Transverse colon (tissue), 4 donors: ENCODE results near the gene NFKB2. TPM values are rescaled to one million over a fixed set of nuclear protein-coding genes. Genes with fewer than 3 reads are reported as not detected.

Experiments
- DNase-seq: peaks from one replicate; pipeline ENCODE4 v3.0.0-alpha.2; 2019
- H3K27ac ChIP-seq, 4 donors: fragments of 200-600 bp; sonication (generic); 2 replicates each; pipeline ENCODE4 v1.5.1; 2016 to 2018; ENCODE audit warnings: inconsistent platforms in 4 of 4
- H3K27me3 ChIP-seq: fragments of 200-600 bp; sonication (generic); 2 replicates; pipeline ENCODE4 v1.5.1; 2017; ENCODE audit warnings: inconsistent platforms
- H3K36me3 ChIP-seq, 4 donors: fragments of 200-600 bp; sonication (generic); 2 replicates each; pipeline ENCODE4 v1.5.1; 2017 to 2019; ENCODE audit warnings: inconsistent platforms in 4 of 4
- H3K4me1 ChIP-seq, 4 donors: fragments of 200-600 bp; sonication (generic); 2 replicates each; pipeline ENCODE4 v1.5.1; 2017 to 2020; ENCODE audit warnings: inconsistent platforms in 4 of 4
- H3K4me3 ChIP-seq, 4 donors: fragments of 200-600 bp; sonication (generic); 1 replicate in 1 of 4; 2 replicates in 3 of 4; pipeline versions ENCODE4 v1.5.1 to v1.6.1; 2017 to 2019; ENCODE audit warnings: inconsistent platforms in 4 of 4
- H3K9me3 ChIP-seq, 2 donors: fragments of 200-600 bp; sonication (generic); 2 replicates each; pipeline ENCODE4 v1.5.1; 2017 to 2019; ENCODE audit warnings: inconsistent platforms in 2 of 2
- EP300 ChIP-seq: sonication (generic); formaldehyde crosslinking; IDR thresholded peaks from one replicate; pipeline ENCODE4 v1.6.1; 2017; ENCODE audit warnings: antibody characterized with exemption, low read depth
- POLR2A ChIP-seq: fragments of 450-650 bp; IDR thresholded peaks from one replicate; pipeline ENCODE4 v1.6.1; 2016; ENCODE audit warnings: antibody characterized with exemption, mild to moderate bottlenecking, moderate library complexity
- POLR2AphosphoS5 ChIP-seq, 3 donors: sonication (generic); formaldehyde crosslinking; IDR thresholded peaks; one replicate each; pipeline ENCODE4 v1.6.1; 2016; ENCODE audit warnings: antibody characterized with exemption in 3 of 3
- WGBS, 2 donors: methylation state at CpG; one replicate each; pipeline ENCODE4 v1.1.5; 2018; ENCODE audit warnings: low coverage in 1 of 2; 5-methylcytosine and 5-hydroxymethylcytosine counted together
- in situ Hi-C, 4 donors: fragments of 200-750 bp; cut with MboI; loops; one replicate each; pipeline versions ENCODE4 v1.15.0 to v1.15.1; 2017; ENCODE audit warnings: low sequenced_read_pairs in 3 of 4, low pct_ligation_motif_present in 1 of 4, low pct_unique_long_range_greater_than_20kb in 1 of 4
- intact Hi-C: fragments of 100-400 bp; cut with DNase I; formaldehyde crosslinking; loops from one replicate; pipeline ENCODE4 v1.15.1; 2023; ENCODE audit warnings: low total_unique reads
- total RNA-seq, 4 donors: library from RNA; depleted of rRNA; stranded (reverse); fragments of >200 nt; gene quantifications; one replicate each; pipeline ENCODE4 v1.1.0, GENCODE V29; 2016
- TF ChIP-seq, protein P1 (sequence below), 5 experiments: fragments of 200-600 bp in 3 of 5; fragments of 450-650 bp in 2 of 5; sonication (generic) in 3 of 5; IDR thresholded peaks; 1 replicate in 2 of 5; 2 replicates in 3 of 5; pipeline ENCODE4 v1.5.1; 2016 to 2017; ENCODE audit warnings: antibody characterized with exemption in 5 of 5, inconsistent platforms in 3 of 5, mild to moderate bottlenecking in 2 of 5, moderate library complexity in 1 of 5

Gene NFKB2
- 10 to 100 TPM in 3 of 4 donors, 1 to 10 TPM in 1; 4.4 to 24.5 (median 17.8) TPM for total RNA-seq

DNA sequence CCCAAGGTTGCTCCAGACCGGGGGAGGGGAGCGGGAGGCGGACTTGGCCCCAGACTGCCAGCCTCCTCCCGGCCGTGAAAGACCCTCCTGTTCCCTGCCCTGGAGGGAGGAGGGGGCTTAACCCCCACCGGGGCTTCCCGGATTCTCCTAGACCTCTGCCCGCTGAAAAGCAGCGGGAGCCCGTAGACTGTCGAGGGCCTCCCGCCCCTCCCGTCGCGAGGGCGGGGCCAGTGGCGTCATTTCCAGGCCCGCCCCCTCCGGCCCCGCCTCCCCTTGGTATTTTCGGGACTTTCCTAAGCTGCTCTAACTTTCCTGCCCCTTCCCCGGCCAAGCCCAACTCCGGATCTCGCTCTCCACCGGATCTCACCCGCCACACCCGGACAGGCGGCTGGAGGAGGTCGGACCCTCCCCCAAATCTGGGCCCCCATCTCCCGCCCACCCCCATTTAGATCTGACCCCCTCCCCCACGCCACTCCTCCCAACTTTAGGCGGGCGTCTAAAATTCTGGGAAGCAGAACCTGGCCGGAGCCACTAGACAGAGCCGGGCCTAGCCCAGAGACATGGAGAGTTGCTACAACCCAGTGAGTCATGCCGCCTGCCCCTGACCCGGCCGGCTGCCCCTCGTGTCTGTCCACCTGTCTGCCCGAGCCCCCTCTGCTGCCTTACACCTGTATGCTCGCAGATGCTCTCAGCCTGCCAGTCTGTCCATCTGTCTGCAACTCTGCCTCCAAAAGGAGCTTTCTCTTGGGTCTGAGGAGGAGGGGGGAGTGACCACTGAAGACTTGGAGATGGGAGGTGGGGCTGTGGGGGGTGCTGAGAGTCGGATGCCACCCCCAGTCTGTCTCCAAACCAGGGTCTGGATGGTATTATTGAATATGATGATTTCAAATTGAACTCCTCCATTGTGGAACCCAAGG lies at the start of gene NFKB2:
NFKB2 (plus strand) TSS at position 306 of the 917 bp plus-strand sequence; CDS start at position 561, 255 bp downstream.
- peak; percentile 92 for DNase-seq
- H3K4me1 ChIP-seq: peaks cover 19 to 49% (median 35%) of the 10 kb centered on the region in 4 donors
- in situ Hi-C loops (loop anchor here in 1 of 4 donors (25.0 kb wide), 1 partner anchor 192 kb away; no protein-coding TSS in a partner anchor), intact Hi-C loops (loop anchor here (10.0 kb wide), 1 partner anchor 189 kb away; no protein-coding TSS in a partner anchor)
- H3K36me3 ChIP-seq: no peaks in the 10 kb centered on the region
- H3K27ac ChIP-seq: peak within 1 kb of the TSS; percentile 94 to 99 (median 98)
- TF ChIP-seq EP300 (peak; percentile 60), POLR2AphosphoS5 (IDR thresholded peaks at IDR 0.05) (peak; percentile 87 to 93 (median 87)), POLR2A (peak; percentile 67)
- TF ChIP-seq, protein P1, sequence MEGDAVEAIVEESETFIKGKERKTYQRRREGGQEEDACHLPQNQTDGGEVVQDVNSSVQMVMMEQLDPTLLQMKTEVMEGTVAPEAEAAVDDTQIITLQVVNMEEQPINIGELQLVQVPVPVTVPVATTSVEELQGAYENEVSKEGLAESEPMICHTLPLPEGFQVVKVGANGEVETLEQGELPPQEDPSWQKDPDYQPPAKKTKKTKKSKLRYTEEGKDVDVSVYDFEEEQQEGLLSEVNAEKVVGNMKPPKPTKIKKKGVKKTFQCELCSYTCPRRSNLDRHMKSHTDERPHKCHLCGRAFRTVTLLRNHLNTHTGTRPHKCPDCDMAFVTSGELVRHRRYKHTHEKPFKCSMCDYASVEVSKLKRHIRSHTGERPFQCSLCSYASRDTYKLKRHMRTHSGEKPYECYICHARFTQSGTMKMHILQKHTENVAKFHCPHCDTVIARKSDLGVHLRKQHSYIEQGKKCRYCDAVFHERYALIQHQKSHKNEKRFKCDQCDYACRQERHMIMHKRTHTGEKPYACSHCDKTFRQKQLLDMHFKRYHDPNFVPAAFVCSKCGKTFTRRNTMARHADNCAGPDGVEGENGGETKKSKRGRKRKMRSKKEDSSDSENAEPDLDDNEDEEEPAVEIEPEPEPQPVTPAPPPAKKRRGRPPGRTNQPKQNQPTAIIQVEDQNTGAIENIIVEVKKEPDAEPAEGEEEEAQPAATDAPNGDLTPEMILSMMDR (IDR thresholded peaks at IDR 0.05): no peak
- no peaks in the 10 kb centered on the region for H3K9me3 ChIP-seq
- H3K27me3 ChIP-seq: no peaks in the 10 kb centered on the region
- H3K4me3 ChIP-seq: peak within 1 kb of the TSS; percentile 57 to 85 (median 62)
- 0 to 8% methylated on average over 8 to 36 of the region's 42 CpGs for WGBS, 2 donors

DNA sequence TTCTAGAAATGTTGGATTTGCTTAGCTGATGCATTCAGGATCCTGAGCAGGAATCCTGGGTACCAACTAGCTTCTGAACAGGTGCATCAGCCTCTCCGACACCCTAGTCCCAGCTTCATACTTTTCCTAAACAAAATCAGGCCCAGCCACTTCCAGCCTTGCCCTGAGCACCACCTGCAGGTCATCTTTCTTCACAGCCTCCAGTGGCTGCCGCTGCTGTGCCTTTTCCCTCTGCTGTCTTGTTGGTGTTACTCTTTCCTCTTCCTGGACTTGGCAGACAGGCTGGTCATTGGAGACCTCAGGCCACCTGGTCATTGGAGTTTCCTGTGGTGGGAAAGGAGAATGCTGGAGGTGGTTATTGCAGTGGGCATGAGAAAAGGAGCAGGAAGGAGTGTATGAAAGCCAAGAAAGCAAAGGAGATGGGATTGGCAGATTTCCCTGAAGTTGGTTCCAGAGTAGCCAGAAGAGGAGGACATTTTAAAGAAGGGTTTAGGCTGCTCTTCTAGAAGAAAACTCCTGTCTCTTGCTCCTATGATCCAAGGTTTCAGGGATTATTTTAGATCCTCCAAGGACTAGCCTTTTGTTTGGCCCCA lies 48.2 kb upstream of the NFKB2 start:
- in situ Hi-C loops (loop anchor here in 1 of 4 donors (10.0 kb wide), 1 partner anchor 123 kb away; the partner anchor contains the start of gene ELOVL3), intact Hi-C loops (no loop called here)

DNA sequence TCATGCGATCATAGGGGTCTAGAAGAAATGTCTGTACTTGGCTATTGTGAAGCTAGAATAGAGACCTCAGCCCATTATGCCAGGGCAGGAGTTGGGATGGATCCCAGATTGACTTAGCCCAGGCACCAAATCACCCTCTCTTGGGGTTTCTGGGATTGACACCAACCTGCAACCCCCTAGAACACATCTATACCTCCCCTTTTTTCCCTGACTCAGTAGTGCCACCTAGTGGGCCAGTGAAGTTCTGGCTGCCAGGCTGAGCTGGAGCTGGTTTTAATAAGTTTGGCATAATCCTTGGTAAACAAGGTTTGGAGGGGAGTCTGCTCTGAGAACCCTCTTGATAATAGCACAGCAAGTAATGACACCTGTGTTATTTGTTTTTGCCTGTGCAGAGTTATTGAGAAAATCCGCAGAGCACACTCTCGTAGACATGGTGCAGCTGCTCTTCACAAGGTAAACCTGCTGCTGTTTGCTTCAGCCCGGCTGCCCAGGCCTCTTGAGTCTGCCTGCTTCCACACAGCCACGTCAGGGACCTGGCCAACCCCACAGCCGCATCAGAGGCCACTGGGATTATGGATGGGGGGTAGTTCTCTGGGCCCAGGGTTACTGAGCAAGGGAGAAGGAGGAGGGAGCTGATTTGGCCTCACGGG lies 43.3 kb upstream of the NFKB2 start:
- intact Hi-C loops (no loop called here), in situ Hi-C loops (loop anchor here in 3 of 4 donors (5.0 to 10.0 kb wide), 2 partner anchors 125 to 127 kb away; partner anchors contain the start of gene ELOVL3 (in 3 of the 3))
- WGBS, 2 donors: 89% methylated on average over 7 of the region's 7 CpGs; no CpG with 5 or more reads in 1 of the 2 donors
- Histone ChIP-seq H3K9me3 (no peaks in the 10 kb centered on the region), H3K36me3 (peaks cover 0 to 37% (median 11%) of the 10 kb centered on the region in 4 donors), H3K27me3 (no peaks in the 10 kb centered on the region), H3K4me3 (no peak overlapping the region), H3K27ac (no peak overlapping the region), H3K4me1 (no peaks in the 10 kb centered on the region)
- TF ChIP-seq POLR2A: no peak
- TF ChIP-seq, protein P1 (IDR thresholded peaks at IDR 0.05): peak; percentile 76 to 93 (median 83)
- no peak for TF ChIP-seq POLR2AphosphoS5 (IDR thresholded peaks at IDR 0.05)
- TF ChIP-seq EP300: no peak
- peak; percentile 59 for DNase-seq

More for the DNA sequence above, 48.2 kb upstream of the NFKB2 start:
- DNase-seq: peak; percentile 30
- TF ChIP-seq, protein P1 (IDR thresholded peaks at IDR 0.05): peak; percentile 20 to 51 (median 38)
- TF ChIP-seq POLR2A (no peak), EP300 (no peak), POLR2AphosphoS5 (IDR thresholded peaks at IDR 0.05) (no peak)
- no peak overlapping the region for H3K27ac ChIP-seq
- peaks cover 0 to 20% (median 2%) of the 10 kb centered on the region in 4 donors for H3K36me3 ChIP-seq
- WGBS, 2 donors: 60% methylated on average over 2 of the region's 2 CpGs; no CpG with 5 or more reads in 1 of the 2 donors
- H3K27me3 ChIP-seq: no peaks in the 10 kb centered on the region
- no peak overlapping the region for H3K4me3 ChIP-seq
- H3K9me3 ChIP-seq: no peaks in the 10 kb centered on the region
- no peaks in the 10 kb centered on the region for H3K4me1 ChIP-seq
